HepG2 (cell line): Measurements from ENCODE around the gene CD248. TPM values are rescaled to one million over a fixed set of nuclear protein-coding genes. Genes with fewer than 3 reads are reported as not detected.

Experiments
- ATF4 ChIP-seq, 2 experiments: fragments of 450-650 bp in 1 of 2; sonication (generic) in 1 of 2; formaldehyde crosslinking; IDR thresholded peaks; 2 replicates each; pipeline versions ENCODE4 v1.5.0 to v1.8.0; 2020 to 2022; ENCODE audit warnings: mild to moderate bottlenecking in 1 of 2, missing genetic modification reagents in 1 of 2
- HMGXB4 ChIP-seq, 2 experiments: sonication (generic) in 1 of 2; formaldehyde crosslinking in 1 of 2; IDR thresholded peaks; 2 replicates each; pipeline versions ENCODE4 v1.4.0 to v1.6.1; 2018 to 2020; ENCODE audit warnings: missing genetic modification reagents in 2 of 2, borderline replicate concordance in 1 of 2, low read depth in 1 of 2, mild to moderate bottlenecking in 1 of 2, missing biosample characterization in 1 of 2
- MED8 ChIP-seq: sonication (generic); formaldehyde crosslinking; IDR thresholded peaks from 2 replicates; pipeline ENCODE4 v1.8.1; 2023; ENCODE audit warnings: mild to moderate bottlenecking, missing genetic modification reagents; ENCODE audit not compliant: insufficient replicate concordance
- RAD21 ChIP-seq: fragments of 450-650 bp; formaldehyde crosslinking; IDR thresholded peaks from 2 replicates; pipeline ENCODE4 v1.5.0; 2020; ENCODE audit warnings: mild to moderate bottlenecking
- TARDBP ChIP-seq: sonication (generic); formaldehyde crosslinking; IDR thresholded peaks from 2 replicates; pipeline ENCODE4 v1.8.0; 2022; ENCODE audit warnings: mild to moderate bottlenecking, missing genetic modification reagents
- ZC3H4 ChIP-seq: sonication (generic); formaldehyde crosslinking; IDR thresholded peaks from 2 replicates; pipeline ENCODE4 v1.4.0; 2020; ENCODE audit warnings: missing genetic modification reagents, borderline replicate concordance
- ZFP82 ChIP-seq: sonication (generic); formaldehyde crosslinking; IDR thresholded peaks from 2 replicates; pipeline ENCODE4 v1.5.1; 2020; ENCODE audit warnings: mild to moderate bottlenecking, missing genetic modification reagents, borderline replicate concordance
- ZFP91 ChIP-seq: sonication (generic); formaldehyde crosslinking; IDR thresholded peaks from 2 replicates; pipeline ENCODE4 v1.9.0; 2022; ENCODE audit warnings: missing genetic modification reagents, mild to moderate bottlenecking, borderline replicate concordance
- ZGPAT ChIP-seq: IDR thresholded peaks from 2 replicates; pipeline ENCODE4 v1.6.1; 2016; ENCODE audit warnings: mild to moderate bottlenecking
- ZNF331 ChIP-seq: sonication (generic); formaldehyde crosslinking; IDR thresholded peaks from 2 replicates; pipeline ENCODE4 v1.4.0; 2020; ENCODE audit warnings: missing genetic modification reagents
- ZNF335 ChIP-seq: sonication (generic); formaldehyde crosslinking; IDR thresholded peaks from 2 replicates; pipeline ENCODE4 v1.4.0; 2020; ENCODE audit warnings: missing genetic modification reagents
- ZNF350 ChIP-seq: sonication (generic); formaldehyde crosslinking; IDR thresholded peaks from 2 replicates; pipeline ENCODE4 v1.4.0; 2020; ENCODE audit warnings: mild to moderate bottlenecking, low read depth, missing genetic modification reagents, borderline replicate concordance
- ZNF619 ChIP-seq: sonication (generic); formaldehyde crosslinking; IDR thresholded peaks from 2 replicates; pipeline ENCODE4 v1.4.0; 2020; ENCODE audit warnings: mild to moderate bottlenecking, missing genetic modification reagents
- ZNF687 ChIP-seq: sonication (generic); formaldehyde crosslinking; IDR thresholded peaks from 2 replicates; pipeline ENCODE4 v1.5.1; 2020; ENCODE audit warnings: mild to moderate bottlenecking, missing genetic modification reagents, moderate library complexity
- ZSCAN9 ChIP-seq: IDR thresholded peaks from 2 replicates; pipeline ENCODE4 v1.6.1; 2016; ENCODE audit warnings: borderline replicate concordance
- polyA plus RNA-seq, 8 experiments: library from polyadenylated mRNA; depleted of rRNA in 3 of 8; stranded (reverse) in 7 of 8; unstranded in 1 of 8; fragments of >200 nt; fragmentation: Illumina TruSeq in 4 of 8; extraction: Trizol in 4 of 8; gene quantifications; 2 replicates each; pipeline versions ENCODE4 v1.2.1 to v1.2.3, GENCODE V29; 2011 to 2016; ENCODE audit warnings: low read depth in 4 of 8, missing spikeins in 1 of 8, mixed read lengths in 1 of 8; ENCODE audit not compliant: insufficient read depth in 1 of 8
- total RNA-seq, 5 experiments: library from RNA; depleted of rRNA; stranded (reverse); fragments of >200 nt; fragmentation: Illumina TruSeq; extraction: Trizol; gene quantifications; 2 replicates each; pipeline ENCODE4 v1.2.3, GENCODE V29; 2016; ENCODE audit warnings: low read depth in 1 of 5

Gene CD248
- total and polyA plus RNA-seq, 2 of the 13 experiments (the other 11 are each of a cell fraction or from before 2014, with no cell fraction given), result 0.25 to 0.35 TPM

GRCh38 chr11:66317723-66318599 is 1.1 kb upstream of the CD248 start (continued):
- no peak for TF ChIP-seq ZFP82 (CRISPR knock-in tag)
- peak; percentile 43 for TF ChIP-seq ZFP91 (CRISPR knock-in tag)
- TF ChIP-seq ZSCAN9 (CRISPR knock-in tag), result no peak
- TF ChIP-seq TARDBP (CRISPR knock-in tag), result peak; percentile 29; the same call in 1 of the 2 replicates
- no peak for TF ChIP-seq ZNF335
- TF ChIP-seq ZC3H4 (CRISPR knock-in tag), result no peak
- TF ChIP-seq RAD21 (CRISPR knock-in tag), result peak; percentile 6; the same call in 1 of the 2 replicates
- TF ChIP-seq ZNF687 (CRISPR knock-in tag), result peak; percentile 85
- no peak for TF ChIP-seq ZNF619
- TF ChIP-seq MED8, result no peak
- peak in 1 of 2 experiments; percentile 82; a peak in 2 of 4 replicates for TF ChIP-seq ATF4 (CRISPR knock-in tag; IDR thresholded peaks at IDR 0.05)
- TF ChIP-seq ZNF331, result 0 out of 2 replicates have a peak, but pooled peaks have one; percentile 47
- no peak for TF ChIP-seq ZNF350 (CRISPR knock-in tag)
- 0 out of 2 replicates have a peak, but pooled peaks have one; percentile 30 for TF ChIP-seq ZGPAT (CRISPR knock-in tag)
- peak in 1 of 2 experiments; percentile 28; a peak in 1 of 4 replicates for TF ChIP-seq HMGXB4 (CRISPR knock-in tag; IDR thresholded peaks at IDR 0.05; ENCODE audit: borderline replicate concordance in 1 of 2, low read depth in 1 of 2)
